GM23338 (cell line): ENCODE results near the gene PKD2L2. TPM values are rescaled to one million over a fixed set of nuclear protein-coding genes. Genes with fewer than 3 reads are reported as not detected.

Experiments used
- EZH2 ChIP-seq: fragments of 200-600 bp; sonication (generic); IDR thresholded peaks from one replicate; pipeline ENCODE4 v1.8.0; 2017; ENCODE audit warnings: antibody characterized with exemption, mild to moderate bottlenecking, low read depth; ENCODE audit not compliant: unreplicated experiment
- EZH2phosphoT487 ChIP-seq: fragments of 200-600 bp; sonication (generic); IDR thresholded peaks from one replicate; pipeline ENCODE4 v1.8.1; 2018; ENCODE audit warnings: antibody characterized with exemption; ENCODE audit not compliant: unreplicated experiment
- STAT1 ChIP-seq: IDR thresholded peaks from one replicate; pipeline ENCODE4 v1.6.1; 2016; ENCODE audit warnings: antibody characterized with exemption; ENCODE audit not compliant: unreplicated experiment
- ZNF331 ChIP-seq: fragments of 250-450 bp; sonication (Bioruptor Pico); IDR thresholded peaks from 2 replicates; pipeline ENCODE4 v1.5.0; 2020; ENCODE audit warnings: low read depth, mild to moderate bottlenecking, moderate library complexity
- polyA plus RNA-seq: library from polyadenylated mRNA; unstranded; fragments of >200 nt; fragmentation: Nextera tagmentation; extraction: Ambion mirVana; gene quantifications from 2 replicates; pipeline ENCODE4 v1.2.1, GENCODE V29; 2016
- total RNA-seq: library from RNA; depleted of rRNA; stranded (reverse); fragments of >200 nt; shearing (Covaris generic); gene quantifications from 2 replicates; pipeline ENCODE4 v1.2.3, GENCODE V29; 2014
- TF ChIP-seq, protein P1 (sequence below): fragments of 250-450 bp; sonication (Bioruptor Pico); IDR thresholded peaks from 2 replicates; pipeline ENCODE4 v1.5.0; 2020; ENCODE audit warnings: mild to moderate bottlenecking, moderate library complexity
- TF ChIP-seq, protein P2 (sequence below), 2 experiments: fragments of 200-600 bp in 1 of 2; sonication (generic) in 1 of 2; conservative IDR thresholded peaks; 2 replicates each; pipeline versions ENCODE4 v1.5.1 to v1.6.1; 2016 to 2017; ENCODE audit warnings: antibody characterized with exemption in 2 of 2, low read depth in 2 of 2, mild to moderate bottlenecking in 2 of 2, moderate library complexity in 1 of 2
- TF ChIP-seq, protein P3 (sequence below): IDR thresholded peaks from one replicate; pipeline ENCODE4 v1.6.1; 2018; ENCODE audit warnings: antibody characterized with exemption; ENCODE audit not compliant: unreplicated experiment

Gene PKD2L2
- total and polyA plus RNA-seq, 2 experiments from 2014 or later = 0.16 TPM; not detected in 1

DNA sequence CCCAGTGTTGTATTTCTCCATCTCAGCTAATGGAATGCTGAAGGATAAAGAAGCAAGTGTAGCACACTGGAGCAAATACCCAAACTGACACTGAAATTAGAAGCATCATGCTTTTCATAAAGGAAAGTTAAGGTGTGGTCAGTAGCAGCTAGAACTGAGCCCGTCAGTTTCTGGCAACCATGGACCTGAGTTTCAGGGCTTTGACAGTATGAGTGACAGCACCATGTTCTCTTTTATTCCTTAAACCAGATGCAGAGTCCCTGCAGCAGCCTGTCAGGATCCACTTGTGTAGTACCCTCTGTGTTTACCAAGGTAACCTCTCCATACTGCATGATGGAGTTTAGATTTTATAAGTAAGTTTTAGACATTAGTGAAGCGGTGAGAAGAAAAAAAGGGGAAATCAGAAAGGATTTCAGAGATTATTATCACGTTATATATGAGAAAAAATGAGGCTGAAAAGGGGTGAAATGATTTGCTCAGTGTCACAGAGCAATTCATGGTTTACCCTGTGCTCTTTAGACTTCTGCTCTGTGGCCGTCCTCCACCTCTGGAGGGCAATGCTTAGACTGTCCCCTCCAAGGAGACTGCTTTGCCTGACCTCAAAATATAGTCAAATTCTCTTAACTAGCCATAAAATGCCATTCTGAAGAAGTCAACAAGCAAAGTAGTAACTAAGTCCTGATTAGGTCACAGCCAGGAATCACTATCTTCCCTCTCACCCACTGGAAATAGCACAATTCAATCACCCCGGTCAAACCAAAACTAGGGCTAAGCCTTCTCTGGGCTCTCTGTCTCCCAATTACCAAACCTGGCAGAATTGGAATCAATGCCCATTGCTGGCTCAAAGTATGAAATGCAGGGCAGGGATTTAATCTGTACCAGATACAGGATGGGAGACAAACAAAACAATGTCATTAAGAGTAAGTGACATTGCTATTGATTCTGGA is 32.1 kb upstream of the PKD2L2 start (continued):
- TF ChIP-seq, protein P1, sequence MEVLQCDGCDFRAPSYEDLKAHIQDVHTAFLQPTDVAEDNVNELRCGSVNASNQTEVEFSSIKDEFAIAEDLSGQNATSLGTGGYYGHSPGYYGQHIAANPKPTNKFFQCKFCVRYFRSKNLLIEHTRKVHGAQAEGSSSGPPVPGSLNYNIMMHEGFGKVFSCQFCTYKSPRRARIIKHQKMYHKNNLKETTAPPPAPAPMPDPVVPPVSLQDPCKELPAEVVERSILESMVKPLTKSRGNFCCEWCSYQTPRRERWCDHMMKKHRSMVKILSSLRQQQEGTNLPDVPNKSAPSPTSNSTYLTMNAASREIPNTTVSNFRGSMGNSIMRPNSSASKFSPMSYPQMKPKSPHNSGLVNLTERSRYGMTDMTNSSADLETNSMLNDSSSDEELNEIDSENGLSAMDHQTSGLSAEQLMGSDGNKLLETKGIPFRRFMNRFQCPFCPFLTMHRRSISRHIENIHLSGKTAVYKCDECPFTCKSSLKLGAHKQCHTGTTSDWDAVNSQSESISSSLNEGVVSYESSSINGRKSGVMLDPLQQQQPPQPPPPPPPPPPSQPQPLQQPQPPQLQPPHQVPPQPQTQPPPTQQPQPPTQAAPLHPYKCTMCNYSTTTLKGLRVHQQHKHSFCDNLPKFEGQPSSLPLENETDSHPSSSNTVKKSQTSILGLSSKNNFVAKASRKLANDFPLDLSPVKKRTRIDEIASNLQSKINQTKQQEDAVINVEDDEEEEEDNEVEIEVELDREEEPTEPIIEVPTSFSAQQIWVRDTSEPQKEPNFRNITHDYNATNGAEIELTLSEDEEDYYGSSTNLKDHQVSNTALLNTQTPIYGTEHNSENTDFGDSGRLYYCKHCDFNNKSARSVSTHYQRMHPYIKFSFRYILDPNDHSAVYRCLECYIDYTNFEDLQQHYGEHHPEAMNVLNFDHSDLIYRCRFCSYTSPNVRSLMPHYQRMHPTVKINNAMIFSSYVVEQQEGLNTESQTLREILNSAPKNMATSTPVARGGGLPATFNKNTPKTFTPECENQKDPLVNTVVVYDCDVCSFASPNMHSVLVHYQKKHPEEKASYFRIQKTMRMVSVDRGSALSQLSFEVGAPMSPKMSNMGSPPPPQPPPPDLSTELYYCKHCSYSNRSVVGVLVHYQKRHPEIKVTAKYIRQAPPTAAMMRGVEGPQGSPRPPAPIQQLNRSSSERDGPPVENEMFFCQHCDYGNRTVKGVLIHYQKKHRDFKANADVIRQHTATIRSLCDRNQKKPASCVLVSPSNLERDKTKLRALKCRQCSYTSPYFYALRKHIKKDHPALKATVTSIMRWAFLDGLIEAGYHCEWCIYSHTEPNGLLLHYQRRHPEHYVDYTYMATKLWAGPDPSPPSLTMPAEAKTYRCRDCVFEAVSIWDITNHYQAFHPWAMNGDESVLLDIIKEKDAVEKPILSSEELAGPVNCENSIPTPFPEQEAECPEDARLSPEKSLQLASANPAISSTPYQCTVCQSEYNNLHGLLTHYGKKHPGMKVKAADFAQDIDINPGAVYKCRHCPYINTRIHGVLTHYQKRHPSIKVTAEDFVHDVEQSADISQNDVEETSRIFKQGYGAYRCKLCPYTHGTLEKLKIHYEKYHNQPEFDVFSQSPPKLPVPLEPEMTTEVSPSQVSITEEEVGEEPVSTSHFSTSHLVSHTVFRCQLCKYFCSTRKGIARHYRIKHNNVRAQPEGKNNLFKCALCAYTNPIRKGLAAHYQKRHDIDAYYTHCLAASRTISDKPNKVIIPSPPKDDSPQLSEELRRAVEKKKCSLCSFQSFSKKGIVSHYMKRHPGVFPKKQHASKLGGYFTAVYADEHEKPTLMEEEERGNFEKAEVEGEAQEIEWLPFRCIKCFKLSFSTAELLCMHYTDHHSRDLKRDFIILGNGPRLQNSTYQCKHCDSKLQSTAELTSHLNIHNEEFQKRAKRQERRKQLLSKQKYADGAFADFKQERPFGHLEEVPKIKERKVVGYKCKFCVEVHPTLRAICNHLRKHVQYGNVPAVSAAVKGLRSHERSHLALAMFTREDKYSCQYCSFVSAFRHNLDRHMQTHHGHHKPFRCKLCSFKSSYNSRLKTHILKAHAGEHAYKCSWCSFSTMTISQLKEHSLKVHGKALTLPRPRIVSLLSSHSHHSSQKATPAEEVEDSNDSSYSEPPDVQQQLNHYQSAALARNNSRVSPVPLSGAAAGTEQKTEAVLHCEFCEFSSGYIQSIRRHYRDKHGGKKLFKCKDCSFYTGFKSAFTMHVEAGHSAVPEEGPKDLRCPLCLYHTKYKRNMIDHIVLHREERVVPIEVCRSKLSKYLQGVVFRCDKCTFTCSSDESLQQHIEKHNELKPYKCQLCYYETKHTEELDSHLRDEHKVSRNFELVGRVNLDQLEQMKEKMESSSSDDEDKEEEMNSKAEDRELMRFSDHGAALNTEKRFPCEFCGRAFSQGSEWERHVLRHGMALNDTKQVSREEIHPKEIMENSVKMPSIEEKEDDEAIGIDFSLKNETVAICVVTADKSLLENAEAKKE (CRISPR knock-in tag) = no peak
- TF ChIP-seq, protein P2, sequence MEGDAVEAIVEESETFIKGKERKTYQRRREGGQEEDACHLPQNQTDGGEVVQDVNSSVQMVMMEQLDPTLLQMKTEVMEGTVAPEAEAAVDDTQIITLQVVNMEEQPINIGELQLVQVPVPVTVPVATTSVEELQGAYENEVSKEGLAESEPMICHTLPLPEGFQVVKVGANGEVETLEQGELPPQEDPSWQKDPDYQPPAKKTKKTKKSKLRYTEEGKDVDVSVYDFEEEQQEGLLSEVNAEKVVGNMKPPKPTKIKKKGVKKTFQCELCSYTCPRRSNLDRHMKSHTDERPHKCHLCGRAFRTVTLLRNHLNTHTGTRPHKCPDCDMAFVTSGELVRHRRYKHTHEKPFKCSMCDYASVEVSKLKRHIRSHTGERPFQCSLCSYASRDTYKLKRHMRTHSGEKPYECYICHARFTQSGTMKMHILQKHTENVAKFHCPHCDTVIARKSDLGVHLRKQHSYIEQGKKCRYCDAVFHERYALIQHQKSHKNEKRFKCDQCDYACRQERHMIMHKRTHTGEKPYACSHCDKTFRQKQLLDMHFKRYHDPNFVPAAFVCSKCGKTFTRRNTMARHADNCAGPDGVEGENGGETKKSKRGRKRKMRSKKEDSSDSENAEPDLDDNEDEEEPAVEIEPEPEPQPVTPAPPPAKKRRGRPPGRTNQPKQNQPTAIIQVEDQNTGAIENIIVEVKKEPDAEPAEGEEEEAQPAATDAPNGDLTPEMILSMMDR (conservative IDR thresholded peaks at IDR 0.05; ENCODE audit: low read depth in 2 of 2) = no peak
- TF ChIP-seq ZNF331 (CRISPR knock-in tag) = no peak
- no peak for TF ChIP-seq EZH2phosphoT487
- TF ChIP-seq EZH2 = no peak
- TF ChIP-seq STAT1 = no peak
- TF ChIP-seq, protein P3, sequence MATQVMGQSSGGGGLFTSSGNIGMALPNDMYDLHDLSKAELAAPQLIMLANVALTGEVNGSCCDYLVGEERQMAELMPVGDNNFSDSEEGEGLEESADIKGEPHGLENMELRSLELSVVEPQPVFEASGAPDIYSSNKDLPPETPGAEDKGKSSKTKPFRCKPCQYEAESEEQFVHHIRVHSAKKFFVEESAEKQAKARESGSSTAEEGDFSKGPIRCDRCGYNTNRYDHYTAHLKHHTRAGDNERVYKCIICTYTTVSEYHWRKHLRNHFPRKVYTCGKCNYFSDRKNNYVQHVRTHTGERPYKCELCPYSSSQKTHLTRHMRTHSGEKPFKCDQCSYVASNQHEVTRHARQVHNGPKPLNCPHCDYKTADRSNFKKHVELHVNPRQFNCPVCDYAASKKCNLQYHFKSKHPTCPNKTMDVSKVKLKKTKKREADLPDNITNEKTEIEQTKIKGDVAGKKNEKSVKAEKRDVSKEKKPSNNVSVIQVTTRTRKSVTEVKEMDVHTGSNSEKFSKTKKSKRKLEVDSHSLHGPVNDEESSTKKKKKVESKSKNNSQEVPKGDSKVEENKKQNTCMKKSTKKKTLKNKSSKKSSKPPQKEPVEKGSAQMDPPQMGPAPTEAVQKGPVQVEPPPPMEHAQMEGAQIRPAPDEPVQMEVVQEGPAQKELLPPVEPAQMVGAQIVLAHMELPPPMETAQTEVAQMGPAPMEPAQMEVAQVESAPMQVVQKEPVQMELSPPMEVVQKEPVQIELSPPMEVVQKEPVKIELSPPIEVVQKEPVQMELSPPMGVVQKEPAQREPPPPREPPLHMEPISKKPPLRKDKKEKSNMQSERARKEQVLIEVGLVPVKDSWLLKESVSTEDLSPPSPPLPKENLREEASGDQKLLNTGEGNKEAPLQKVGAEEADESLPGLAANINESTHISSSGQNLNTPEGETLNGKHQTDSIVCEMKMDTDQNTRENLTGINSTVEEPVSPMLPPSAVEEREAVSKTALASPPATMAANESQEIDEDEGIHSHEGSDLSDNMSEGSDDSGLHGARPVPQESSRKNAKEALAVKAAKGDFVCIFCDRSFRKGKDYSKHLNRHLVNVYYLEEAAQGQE = no peak
